ENCODE data around the gene ZNF615. TPM values are rescaled to one million over a fixed set of nuclear protein-coding genes. Genes with fewer than 3 reads are reported as not detected.

Gene ZNF615
- total RNA-seq, 1 donor from 2014 or later, result 9.6 TPM

Other genes starting within 250 kb of the ZNF615 start
- gene FPR2, start 247.0 kb downstream of the ZNF615 start, total RNA-seq, result 0.59 TPM
- 4.0 TPM for gene FPR3, start 213.1 kb downstream of the ZNF615 start, total RNA-seq
- gene ZNF577, start 120.3 kb downstream of the ZNF615 start, total RNA-seq, result 6.5 TPM
- gene ZNF649, start 103.2 kb downstream of the ZNF615 start, total RNA-seq, result 6.4 TPM
- gene ZNF613, start 80.7 kb downstream of the ZNF615 start, total RNA-seq, result 3.1 TPM
- gene ZNF350, start 21.4 kb downstream of the ZNF615 start, total RNA-seq, result 7.6 TPM
- gene ZNF614, start 20.2 kb upstream of the ZNF615 start, total RNA-seq, result 5.3 TPM
- 8.2 TPM for gene ZNF432, start 40.6 kb upstream of the ZNF615 start, total RNA-seq
- gene ZNF841, start 87.6 kb upstream of the ZNF615 start, total RNA-seq, result 5.2 TPM
- gene ZNF616, start 131.7 kb upstream of the ZNF615 start, total RNA-seq, result 4.8 TPM
- gene ZNF836, start 163.4 kb upstream of the ZNF615 start, total RNA-seq, result 7.0 TPM
- 339 TPM for gene PPP2R1A, start 181.8 kb upstream of the ZNF615 start, total RNA-seq

Measured in Right ventricle myocardium superior (tissue), 1 donor.